Activated naive CD4-positive, alpha-beta T cell treated with anti-CD3 and anti-CD28 coated beads, Interleukin-2, amount 50 U/mL, for 72 hours (primary cell): ENCODE measurements around the gene ATP5F1E. TPM values are rescaled to one million over a fixed set of nuclear protein-coding genes. Genes with fewer than 3 reads are reported as not detected.

ENCODE experiments used
- ATAC-seq, 2 donors: fragments of 150-1000 bp; cut with Tn5 transposase; 2 replicates each; pipeline ENCODE4 v1.10.0; 2021; ENCODE audit warnings: mild to moderate bottlenecking in 2 of 2, moderate library complexity in 2 of 2
- DNase-seq, 2 donors: peaks; one replicate each; pipeline ENCODE4 v3.0.0; 2021 to 2022; ENCODE audit warnings: low spot score in 2 of 2
- H3K27ac Mint-ChIP-seq, 2 donors: one replicate each; pipeline ENCODE4 v1.8.0; 2022; ENCODE audit warnings: mild to moderate bottlenecking in 2 of 2, mixed read lengths in 2 of 2
- H3K36me3 Mint-ChIP-seq, 2 donors: one replicate each; pipeline ENCODE4 v1.8.0; 2022; ENCODE audit warnings: mixed read lengths in 2 of 2
- H3K9me3 Mint-ChIP-seq, 2 donors: one replicate each; pipeline ENCODE4 v1.8.0; 2022; ENCODE audit warnings: mixed read lengths in 2 of 2
- total RNA-seq, 2 donors: library from RNA; stranded (reverse); gene quantifications; one replicate each; pipeline ENCODE4 v1.2.3, GENCODE V29; 2022

ATP5F1E gene
- total RNA-seq, 2 donors from 2014 or later = 63.2 to 76.7 TPM

DNA sequence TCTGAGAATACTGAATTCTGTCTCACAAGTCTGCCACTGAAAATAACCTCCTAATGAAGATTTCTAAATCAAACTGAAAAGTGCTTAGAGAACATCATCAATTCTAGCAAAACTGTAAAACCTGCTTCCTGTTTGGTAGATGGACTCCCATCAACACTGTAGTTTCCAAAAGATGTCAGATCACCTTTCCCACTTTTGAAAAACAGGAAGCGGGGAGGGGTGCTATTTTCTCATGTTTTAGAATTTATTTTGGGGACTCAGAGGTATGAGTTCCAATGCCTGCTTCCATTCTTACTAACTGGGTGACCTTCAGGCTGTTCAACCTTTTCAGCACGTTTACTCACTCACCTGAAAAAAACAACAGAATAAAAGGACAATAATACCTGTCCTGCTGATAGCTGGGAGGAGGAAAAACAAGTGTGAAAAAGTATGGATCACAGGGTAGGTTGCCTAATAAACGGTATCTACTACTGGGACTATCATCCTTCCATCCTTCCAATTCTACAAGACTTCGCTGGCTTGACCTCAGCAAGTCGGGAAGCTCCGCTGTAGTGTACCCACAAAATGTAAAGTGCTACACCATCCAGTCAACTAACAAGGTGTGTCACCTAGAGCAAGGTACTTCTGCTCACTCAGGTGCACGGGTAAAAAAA lies 1.1 kb downstream of the ATP5F1E start:
- no peak for ATAC-seq
- no peak for DNase-seq
- H3K36me3 Mint-ChIP-seq = peaks cover 41 to 47% of the 10 kb centered on the region in 2 donors
- H3K27ac Mint-ChIP-seq = peak overlapping the region; percentile 33 to 94
- H3K9me3 Mint-ChIP-seq = no peaks in the 10 kb centered on the region

DNA sequence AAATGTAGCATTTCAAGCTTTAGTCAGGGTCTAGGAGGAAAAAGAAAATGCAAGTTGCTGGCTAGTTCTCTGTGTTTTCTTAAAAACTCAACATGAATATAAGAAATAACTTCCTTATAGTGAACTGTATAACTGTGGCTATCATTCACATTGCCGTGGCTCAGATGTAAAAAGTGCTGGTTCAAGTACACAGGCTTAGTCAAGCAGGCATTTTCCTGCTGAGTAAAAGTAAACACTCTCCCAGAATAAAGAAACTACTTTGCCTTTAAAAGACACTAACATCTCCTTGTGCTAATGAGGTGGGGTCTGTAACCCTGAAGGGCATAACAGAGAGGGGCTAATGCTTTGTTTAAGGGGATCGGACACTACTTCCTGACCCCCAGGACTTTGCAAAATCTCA lies 3.3 kb downstream of the ATP5F1E start:
- Mint-ChIP-seq H3K27ac (peak overlapping the region in 1 of 2 donors; percentile 44), H3K36me3 (peaks cover 43 to 47% of the 10 kb centered on the region in 2 donors), H3K9me3 (no peaks in the 10 kb centered on the region)
- no peak for ATAC-seq
- no peak for DNase-seq

DNA sequence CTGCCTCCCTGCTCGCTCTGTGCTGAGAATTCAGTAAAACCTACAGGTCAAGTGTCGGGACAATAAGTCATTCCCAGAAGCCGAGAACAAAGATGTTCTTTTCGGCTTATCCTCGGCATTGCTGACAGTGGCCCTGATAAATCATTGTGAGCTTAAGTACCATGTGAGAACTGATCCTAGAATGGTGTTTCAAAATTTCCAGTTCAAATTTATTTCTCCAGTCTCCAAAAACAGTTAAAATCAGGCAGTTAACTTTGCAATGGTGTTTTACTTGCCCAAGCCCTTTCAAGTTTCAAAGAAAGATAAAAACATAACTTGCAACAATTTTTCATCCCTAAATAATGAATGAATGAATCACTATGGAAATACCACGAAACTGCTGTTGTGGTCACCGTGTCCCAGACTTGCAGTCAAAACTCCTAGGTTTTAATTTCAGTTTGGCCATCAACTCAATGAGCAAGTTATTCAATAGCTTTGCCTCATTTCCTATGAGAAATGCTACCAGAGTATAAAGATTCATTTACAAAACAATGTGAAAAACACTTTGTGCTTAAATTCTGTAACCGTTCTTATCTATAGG lies 4.3 kb downstream of the ATP5F1E start:
- Mint-ChIP-seq H3K9me3 (no peaks in the 10 kb centered on the region), H3K36me3 (peaks cover 43 to 47% of the 10 kb centered on the region in 2 donors), H3K27ac (peak overlapping the region in 1 of 2 donors; percentile 36)
- ATAC-seq (no peak), DNase-seq (no peak)

DNA sequence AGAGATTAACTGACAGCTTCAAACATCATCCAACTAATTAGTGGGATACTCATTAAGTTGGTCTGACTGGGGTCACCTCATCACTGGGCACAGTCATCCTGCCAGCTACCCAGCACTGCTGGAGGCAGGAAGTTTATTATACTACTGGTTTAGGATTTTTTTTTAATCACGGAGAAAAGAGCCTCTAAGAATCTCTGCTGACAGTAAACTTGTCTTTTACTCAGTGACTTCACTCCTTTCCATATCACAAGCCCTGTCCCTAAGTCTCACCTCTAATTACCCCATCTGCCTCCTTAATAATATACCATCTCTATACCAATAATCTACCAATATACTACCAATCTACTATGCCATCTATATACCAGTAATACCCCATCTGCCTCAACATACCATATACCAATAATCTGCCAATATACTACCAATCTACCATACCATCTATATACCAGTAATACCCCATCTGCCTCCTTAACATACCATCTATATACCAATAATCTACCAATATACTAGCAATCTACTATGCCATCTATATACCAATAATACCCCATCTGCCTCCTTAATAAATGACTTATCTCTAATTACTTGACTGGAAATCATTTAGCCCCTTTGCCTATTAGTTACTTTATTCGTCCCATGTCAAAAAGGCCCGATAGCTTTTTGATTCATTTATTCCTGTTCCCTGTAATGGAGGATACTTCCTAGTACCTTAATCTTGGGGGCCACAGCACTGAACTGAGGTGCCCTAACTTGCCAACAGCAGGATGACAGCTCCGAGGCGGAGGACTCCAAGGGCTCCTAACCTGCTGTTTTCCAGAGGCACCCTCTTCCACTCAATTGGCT lies 5.0 kb downstream of the ATP5F1E start:
- ATAC-seq (no peak), DNase-seq (no peak)
- peak overlapping the region; percentile 10 to 36 for H3K27ac Mint-ChIP-seq
- no peaks in the 10 kb centered on the region for H3K9me3 Mint-ChIP-seq
- peaks cover 42 to 47% of the 10 kb centered on the region in 2 donors for H3K36me3 Mint-ChIP-seq

DNA sequence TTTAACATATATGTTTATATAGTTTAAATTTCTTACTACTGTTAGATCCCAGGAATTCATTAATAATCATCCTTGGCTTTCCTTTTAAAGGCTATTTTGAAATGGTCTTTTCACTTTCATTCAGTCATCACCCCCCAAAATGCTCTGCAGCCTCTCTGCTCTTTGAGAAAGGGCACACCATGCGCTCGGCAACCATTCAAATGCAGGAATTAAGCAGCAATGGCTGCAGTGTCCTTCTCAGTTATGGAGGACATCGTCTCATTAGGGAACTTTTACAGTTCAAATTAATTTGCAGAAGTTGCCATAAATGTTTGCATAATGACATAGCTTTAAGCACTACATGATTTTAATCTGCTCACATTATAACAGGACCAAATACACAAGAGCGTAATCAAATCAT lies 6.6 kb downstream of the ATP5F1E start:
- peaks cover 29 to 38% of the 10 kb centered on the region in 2 donors for H3K36me3 Mint-ChIP-seq
- H3K27ac Mint-ChIP-seq = no peak overlapping the region
- no peaks in the 10 kb centered on the region for H3K9me3 Mint-ChIP-seq
- ATAC-seq (no peak), DNase-seq (no peak)

DNA sequence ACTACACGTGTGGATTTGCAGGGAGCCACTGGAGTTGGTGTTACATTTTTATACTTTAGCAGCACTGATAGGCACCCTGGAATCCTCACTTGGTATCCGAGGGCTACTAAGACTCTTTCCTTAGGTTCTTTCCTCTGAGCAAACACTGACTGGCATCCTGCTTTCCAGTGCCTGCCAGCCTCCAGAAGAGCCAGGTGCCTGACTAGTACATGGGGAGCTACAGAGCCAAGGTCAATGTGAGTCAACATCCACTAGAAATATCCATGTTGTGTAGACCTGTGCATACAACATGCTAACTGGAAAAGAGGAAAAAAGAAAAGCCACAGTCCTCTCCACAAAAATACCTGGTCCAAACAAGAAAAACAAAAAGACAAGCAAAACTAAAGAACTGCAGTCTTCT lies 7.0 kb downstream of the ATP5F1E start:
- Mint-ChIP-seq H3K36me3 (peaks cover 25 to 33% of the 10 kb centered on the region in 2 donors), H3K27ac (no peak overlapping the region), H3K9me3 (no peaks in the 10 kb centered on the region)
- DNase-seq (no peak), ATAC-seq (no peak)

DNA sequence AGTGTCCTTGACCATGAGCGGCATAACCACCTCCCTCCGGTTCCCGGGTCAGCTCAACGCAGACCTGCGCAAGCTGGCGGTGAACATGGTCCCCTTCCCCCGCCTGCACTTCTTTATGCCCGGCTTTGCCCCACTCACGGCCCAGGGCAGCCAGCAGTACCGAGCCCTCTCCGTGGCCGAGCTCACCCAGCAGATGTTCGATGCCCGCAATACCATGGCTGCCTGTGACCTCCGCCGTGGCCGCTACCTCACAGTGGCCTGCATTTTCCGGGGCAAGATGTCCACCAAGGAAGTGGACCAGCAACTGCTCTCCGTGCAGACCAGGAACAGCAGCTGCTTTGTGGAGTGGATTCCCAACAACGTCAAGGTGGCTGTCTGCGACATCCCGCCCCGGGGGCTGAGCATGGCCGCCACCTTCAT lies 8.0 kb downstream of the ATP5F1E start:
- Mint-ChIP-seq H3K27ac (peak overlapping the region in 1 of 2 donors; percentile 86), H3K36me3 (peaks cover 21 to 26% of the 10 kb centered on the region in 2 donors), H3K9me3 (no peaks in the 10 kb centered on the region)
- ATAC-seq (no peak), DNase-seq (no peak)

DNA sequence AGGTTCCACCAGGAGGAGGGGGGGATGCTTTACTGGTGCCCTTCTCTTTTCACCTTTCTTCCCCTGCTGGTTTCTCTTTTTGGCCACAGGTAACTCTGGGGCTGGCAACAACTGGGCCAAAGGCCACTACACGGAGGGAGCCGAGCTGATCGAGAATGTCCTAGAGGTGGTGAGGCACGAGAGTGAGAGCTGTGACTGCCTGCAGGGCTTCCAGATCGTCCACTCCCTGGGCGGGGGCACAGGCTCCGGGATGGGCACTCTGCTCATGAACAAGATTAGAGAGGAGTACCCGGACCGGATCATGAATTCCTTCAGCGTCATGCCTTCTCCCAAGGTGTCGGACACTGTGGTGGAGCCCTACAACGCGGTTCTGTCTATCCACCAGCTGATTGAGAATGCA lies 8.5 kb downstream of the ATP5F1E start:
- Mint-ChIP-seq H3K9me3 (no peaks in the 10 kb centered on the region), H3K36me3 (peaks cover 21 to 25% of the 10 kb centered on the region in 2 donors), H3K27ac (no peak overlapping the region)
- no peak for ATAC-seq
- no peak for DNase-seq

DNA sequence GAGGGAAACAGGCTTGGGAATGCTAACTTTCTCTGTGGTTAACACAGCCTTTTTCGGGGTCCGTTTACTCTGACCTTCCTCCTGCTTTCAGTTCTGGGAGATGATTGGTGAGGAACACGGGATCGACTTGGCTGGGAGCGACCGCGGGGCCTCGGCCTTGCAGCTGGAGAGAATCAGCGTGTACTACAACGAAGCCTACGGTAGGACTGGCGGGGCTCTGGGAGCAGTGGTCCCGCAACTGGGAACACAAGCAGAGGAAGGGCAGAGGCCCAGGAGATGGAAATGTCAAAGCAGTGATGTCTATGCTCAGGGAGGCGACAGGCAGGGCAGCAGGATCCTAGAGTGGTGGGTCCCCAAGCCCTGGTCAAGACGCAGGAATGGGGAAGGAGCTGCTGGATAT lies 9.4 kb downstream of the ATP5F1E start:
- no peak for DNase-seq
- H3K36me3 Mint-ChIP-seq = peaks cover 19% of the 10 kb centered on the region in 2 donors
- H3K27ac Mint-ChIP-seq = no peak overlapping the region
- ATAC-seq = no peak
- H3K9me3 Mint-ChIP-seq = no peaks in the 10 kb centered on the region

DNA sequence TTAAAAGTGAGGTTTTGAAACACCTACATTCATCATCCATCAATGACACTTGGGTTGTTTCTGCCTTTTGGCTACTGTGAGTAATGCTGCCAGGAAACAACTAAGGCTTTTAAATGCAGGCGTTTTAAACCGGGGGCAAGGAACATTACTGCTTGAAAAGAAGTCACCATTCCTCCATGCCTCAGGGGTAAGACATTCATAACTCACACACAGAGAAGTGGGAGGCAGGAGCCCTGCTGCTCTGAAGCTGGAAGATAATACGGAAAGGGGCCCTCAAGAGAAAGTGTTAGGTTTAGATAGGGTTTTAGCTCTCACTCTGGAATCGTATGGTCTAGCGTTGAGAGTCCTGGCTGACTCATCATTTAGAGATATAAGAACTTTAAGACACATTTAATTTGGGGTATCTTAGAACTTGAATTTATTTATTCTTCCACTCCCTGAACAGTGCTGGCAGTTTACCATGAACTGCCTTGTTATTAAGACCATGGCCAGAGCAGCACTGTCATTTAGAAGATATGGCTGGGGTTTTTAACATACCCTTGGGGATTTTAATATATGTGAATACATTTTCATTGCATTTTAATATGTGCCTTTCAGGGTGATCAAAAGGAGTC lies 11.1 kb downstream of the ATP5F1E start:
- ATAC-seq (peak in 1 of 2 donors; percentile 28), DNase-seq (no peak)
- peaks cover 7% of the 10 kb centered on the region in 2 donors for H3K36me3 Mint-ChIP-seq
- H3K9me3 Mint-ChIP-seq = no peaks in the 10 kb centered on the region
- H3K27ac Mint-ChIP-seq = no peak overlapping the region

DNA sequence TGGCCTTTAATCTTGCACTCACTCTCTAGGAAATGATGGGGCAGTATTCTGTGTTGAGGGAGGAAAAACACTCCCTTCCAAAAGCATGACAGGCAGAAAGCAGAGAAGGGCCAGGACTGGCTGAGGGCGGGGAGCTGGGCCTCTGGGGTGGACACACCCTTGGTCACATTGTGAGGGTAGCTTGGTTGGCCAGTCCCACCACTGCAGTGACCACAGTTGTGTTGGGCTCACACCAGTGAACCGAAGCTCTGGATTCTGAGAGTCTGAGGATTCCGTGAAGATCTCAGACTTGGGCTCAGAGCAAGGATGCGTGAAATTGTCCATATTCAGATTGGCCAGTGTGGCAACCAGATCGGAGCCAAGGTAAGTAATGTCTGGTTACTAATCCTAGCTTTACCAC lies 12.9 kb downstream of the ATP5F1E start, which contains the start of gene TUBB1:
TSS of gene TUBB1 (plus strand) at position 213 of the 400 bp plus-strand sequence. CDS start at position 307, 94 bp downstream.
- Mint-ChIP-seq H3K9me3 (no peaks in the 10 kb centered on the region), H3K36me3 (no peaks in the 10 kb centered on the region), H3K27ac (peak within 1 kb of the TSS; percentile 40 to 82)
- DNase-seq (no peak), ATAC-seq (no peak)

DNA sequence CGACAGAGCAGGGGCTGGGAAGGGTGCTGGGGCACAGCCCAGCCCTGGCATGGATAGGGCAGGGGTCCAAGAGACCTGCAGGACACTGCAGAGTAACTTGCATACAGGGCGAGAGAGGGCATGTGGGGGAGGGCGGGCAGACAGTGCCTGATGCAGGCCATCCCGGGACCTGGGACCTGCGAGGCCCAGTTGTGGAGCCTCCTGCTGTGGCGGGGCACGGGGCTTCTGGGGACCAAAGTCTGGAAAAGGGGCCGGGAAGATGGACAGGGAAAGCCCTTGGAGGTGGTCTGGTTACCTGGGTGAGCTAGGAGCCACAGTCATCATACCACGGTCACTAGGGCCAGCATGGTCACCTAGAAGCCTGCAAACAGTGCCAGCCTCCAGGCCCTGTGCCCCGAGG lies 13.3 kb downstream of the ATP5F1E start:
- Mint-ChIP-seq H3K36me3 (no peaks in the 10 kb centered on the region), H3K9me3 (no peaks in the 10 kb centered on the region), H3K27ac (peak overlapping the region; percentile 40 to 82)
- no peak for DNase-seq
- ATAC-seq = no peak

DNA sequence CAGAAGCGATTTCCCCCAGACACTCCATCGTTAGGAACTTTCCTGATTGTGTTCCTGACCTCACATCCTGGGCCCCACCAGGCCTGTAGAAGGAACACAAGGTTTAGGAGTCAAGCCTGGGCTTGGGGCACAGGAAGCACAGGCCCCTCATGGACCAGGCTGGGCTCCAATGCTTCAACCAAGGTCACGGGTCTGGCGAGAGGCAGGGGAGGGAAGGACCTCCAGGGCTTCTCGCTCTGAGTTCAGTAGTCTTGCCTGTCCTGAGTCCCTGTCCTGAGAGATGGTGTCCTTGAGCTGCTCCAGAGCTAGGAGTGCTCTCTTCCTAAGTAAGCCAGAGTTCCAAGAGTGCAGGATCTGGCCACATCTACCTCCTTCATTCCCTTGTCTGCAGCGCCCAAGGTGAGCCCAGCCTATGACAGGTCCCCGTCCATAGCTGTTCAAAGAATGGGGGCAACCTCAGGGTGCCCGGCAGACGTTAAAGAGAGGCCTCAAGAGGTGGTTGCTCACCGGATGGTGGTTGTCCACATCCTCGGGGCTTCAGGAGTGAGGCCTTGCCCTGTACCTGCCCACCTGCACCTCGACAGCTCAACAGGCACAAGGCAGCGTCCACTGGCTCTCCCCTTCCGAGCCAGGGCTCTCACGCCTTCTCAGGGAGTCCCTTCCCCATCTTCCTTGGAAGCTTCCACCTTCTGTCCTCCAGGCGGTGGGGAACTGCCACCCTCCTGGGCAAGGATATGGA lies 14.5 kb downstream of the ATP5F1E start:
- DNase-seq = no peak
- ATAC-seq = peak in 1 of 2 donors; percentile 26
- peak overlapping the region in 1 of 2 donors; percentile 80 for H3K27ac Mint-ChIP-seq
- no peaks in the 10 kb centered on the region for H3K9me3 Mint-ChIP-seq
- H3K36me3 Mint-ChIP-seq = no peaks in the 10 kb centered on the region

DNA sequence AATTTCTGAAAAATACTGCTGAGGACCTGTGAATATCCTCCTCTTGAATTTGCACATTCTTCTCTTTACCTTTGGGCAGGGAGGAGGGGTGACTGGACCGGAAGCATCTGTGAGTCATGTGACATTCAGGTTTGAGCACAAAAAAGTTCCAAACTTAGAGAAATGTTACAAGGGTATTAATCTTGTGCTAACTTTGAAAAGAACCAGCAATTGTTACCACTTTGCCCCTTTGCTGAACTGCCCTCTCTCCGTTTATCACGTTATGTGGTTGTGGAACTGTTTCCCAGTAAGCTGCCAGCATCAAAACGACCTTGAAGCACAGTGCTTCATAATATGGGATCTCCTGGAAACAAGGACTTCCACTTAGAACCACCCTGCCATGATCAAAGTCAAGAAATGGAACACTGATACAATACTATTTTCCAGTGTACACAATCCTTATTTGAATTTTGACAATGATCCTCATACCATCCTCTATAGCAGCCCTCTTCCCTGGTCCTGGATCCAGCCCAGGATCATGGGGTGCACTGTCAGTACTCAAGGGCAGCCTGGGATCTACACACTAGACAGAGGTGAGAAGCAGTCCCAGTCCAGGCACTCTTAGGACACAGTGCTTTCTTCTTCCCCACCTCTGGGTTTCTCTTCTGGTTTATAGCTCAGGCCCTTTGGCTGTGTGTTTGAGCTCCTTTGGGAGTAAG lies 15.2 kb downstream of the ATP5F1E start:
- DNase-seq (no peak), ATAC-seq (peak; percentile 36 to 66)
- H3K9me3 Mint-ChIP-seq = no peaks in the 10 kb centered on the region
- peak overlapping the region in 1 of 2 donors; percentile 80 for H3K27ac Mint-ChIP-seq
- no peaks in the 10 kb centered on the region for H3K36me3 Mint-ChIP-seq

DNA sequence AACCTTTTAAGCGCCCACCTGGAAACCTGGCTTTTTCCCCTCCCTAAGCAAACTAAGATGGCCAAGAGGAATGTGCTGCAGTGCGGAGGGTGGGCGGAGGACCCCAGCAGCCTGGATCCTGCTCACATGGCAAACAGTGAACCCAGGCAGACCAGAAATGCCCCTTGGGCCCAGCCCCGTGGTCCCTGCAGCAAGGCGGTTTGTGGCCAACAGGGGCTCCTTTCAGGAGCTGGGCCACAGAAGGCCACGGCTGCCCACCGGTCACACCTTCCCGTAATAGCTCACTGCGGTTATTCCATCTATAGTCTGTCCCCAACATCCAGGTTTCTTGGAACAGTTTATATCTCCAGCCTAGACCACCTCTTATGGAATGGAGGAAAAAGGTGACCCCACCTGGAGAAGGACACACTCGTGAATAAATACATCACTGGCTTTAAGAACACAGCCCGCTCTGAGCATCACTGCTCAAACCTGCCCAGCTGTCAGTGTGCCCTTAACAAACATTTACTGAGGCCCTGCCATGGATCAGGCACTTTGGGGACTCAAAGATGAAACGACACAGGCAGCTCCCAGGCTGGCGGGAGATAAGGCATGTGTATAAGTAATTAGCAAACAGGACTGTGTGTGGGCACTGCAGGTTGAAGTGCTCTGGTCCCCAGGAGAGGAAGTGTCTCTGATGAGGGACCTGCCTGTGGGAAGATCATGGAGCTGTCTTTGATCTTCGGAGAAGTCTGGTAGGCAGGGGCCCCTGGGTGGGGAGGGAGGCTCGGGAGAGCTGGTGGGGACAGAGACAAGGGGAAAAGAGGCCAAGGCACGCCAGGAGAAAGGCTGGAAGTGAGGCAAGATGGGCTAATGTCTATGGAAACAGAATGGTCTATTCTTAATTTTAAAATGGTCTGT lies 16.1 kb downstream of the ATP5F1E start:
- peak overlapping the region; percentile 66 to 80 for H3K27ac Mint-ChIP-seq
- H3K9me3 Mint-ChIP-seq = no peaks in the 10 kb centered on the region
- no peak for ATAC-seq
- no peak for DNase-seq
- no peaks in the 10 kb centered on the region for H3K36me3 Mint-ChIP-seq
